ENCODE data around the gene IL2RA. TPM values are rescaled to one million over a fixed set of nuclear protein-coding genes. Genes with fewer than 3 reads are reported as not detected.

The IL2RA gene
- total RNA-seq, 1 experiment from 2014 or later: not detected

GRCh38 chr10:5983774-5984173 is 78.4 kb downstream of the IL2RA start:
- H3K4me1 ChIP-seq (ENCODE audit: insufficient read depth, low read length, poor library complexity, severe bottlenecking): no peaks in the 10 kb centered on the region
- intact Hi-C loops (cut with micrococcal nuclease; ENCODE audit: unreplicated experiment): no loop called here
- peaks cover 14% of the 10 kb centered on the region for H3K27me3 ChIP-seq (replicated peaks; ENCODE audit: insufficient read depth, low read depth, low read length, poor library complexity)
- no peak overlapping the region for H3K27ac ChIP-seq (ENCODE audit: low read depth, low read length, poor library complexity, severe bottlenecking)
- H3K36me3 ChIP-seq (ENCODE audit: insufficient read depth, low read length, poor library complexity, severe bottlenecking): no peaks in the 10 kb centered on the region
- TF ChIP-seq, protein P1, sequence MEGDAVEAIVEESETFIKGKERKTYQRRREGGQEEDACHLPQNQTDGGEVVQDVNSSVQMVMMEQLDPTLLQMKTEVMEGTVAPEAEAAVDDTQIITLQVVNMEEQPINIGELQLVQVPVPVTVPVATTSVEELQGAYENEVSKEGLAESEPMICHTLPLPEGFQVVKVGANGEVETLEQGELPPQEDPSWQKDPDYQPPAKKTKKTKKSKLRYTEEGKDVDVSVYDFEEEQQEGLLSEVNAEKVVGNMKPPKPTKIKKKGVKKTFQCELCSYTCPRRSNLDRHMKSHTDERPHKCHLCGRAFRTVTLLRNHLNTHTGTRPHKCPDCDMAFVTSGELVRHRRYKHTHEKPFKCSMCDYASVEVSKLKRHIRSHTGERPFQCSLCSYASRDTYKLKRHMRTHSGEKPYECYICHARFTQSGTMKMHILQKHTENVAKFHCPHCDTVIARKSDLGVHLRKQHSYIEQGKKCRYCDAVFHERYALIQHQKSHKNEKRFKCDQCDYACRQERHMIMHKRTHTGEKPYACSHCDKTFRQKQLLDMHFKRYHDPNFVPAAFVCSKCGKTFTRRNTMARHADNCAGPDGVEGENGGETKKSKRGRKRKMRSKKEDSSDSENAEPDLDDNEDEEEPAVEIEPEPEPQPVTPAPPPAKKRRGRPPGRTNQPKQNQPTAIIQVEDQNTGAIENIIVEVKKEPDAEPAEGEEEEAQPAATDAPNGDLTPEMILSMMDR (conservative IDR thresholded peaks at IDR 0.05; ENCODE audit: low read depth, low read length): no peak
- TF ChIP-seq EZH2 (IDR thresholded peaks at IDR 0.05; ENCODE audit: borderline replicate concordance, low read depth, low read length, poor library complexity, severe bottlenecking): no peak
- CTCF ChIA-PET: no interaction called here
- POLR2A ChIA-PET (ENCODE audit: low non-redundant PET): no interaction called here
- no peak for DNase-seq (ENCODE audit: low spot score)
- no peaks in the 10 kb centered on the region for H3K9me3 ChIP-seq (ENCODE audit: low read depth, low read length, poor library complexity, severe bottlenecking)
- no TSS peak for BruUV-seq (replicated peaks)
- no peak overlapping the region for H3K4me3 ChIP-seq (ENCODE audit: low read depth, low read length, poor library complexity, severe bottlenecking)

GRCh38 chr10:5981529-5981928 is 80.6 kb downstream of the IL2RA start:
- TF ChIP-seq, protein P1 (conservative IDR thresholded peaks at IDR 0.05; ENCODE audit: low read depth, low read length): no peak
- no peak for TF ChIP-seq EZH2 (IDR thresholded peaks at IDR 0.05; ENCODE audit: borderline replicate concordance, low read depth, low read length, poor library complexity, severe bottlenecking)
- peaks cover 23% of the 10 kb centered on the region for H3K27me3 ChIP-seq (replicated peaks; ENCODE audit: insufficient read depth, low read depth, low read length, poor library complexity)
- no peaks in the 10 kb centered on the region for H3K9me3 ChIP-seq (ENCODE audit: low read depth, low read length, poor library complexity, severe bottlenecking)
- intact Hi-C loops (cut with micrococcal nuclease; ENCODE audit: unreplicated experiment): no loop called here
- H3K4me1 ChIP-seq (ENCODE audit: insufficient read depth, low read length, poor library complexity, severe bottlenecking): no peaks in the 10 kb centered on the region
- H3K36me3 ChIP-seq (ENCODE audit: insufficient read depth, low read length, poor library complexity, severe bottlenecking): no peaks in the 10 kb centered on the region
- no peak for DNase-seq (ENCODE audit: low spot score)
- CTCF ChIA-PET: no interaction called here
- no peak overlapping the region for H3K27ac ChIP-seq (ENCODE audit: low read depth, low read length, poor library complexity, severe bottlenecking)
- no peak overlapping the region for H3K4me3 ChIP-seq (ENCODE audit: low read depth, low read length, poor library complexity, severe bottlenecking)
- no TSS peak for BruUV-seq (replicated peaks)
- POLR2A ChIA-PET (ENCODE audit: low non-redundant PET): no interaction called here

GRCh38 chr10:5978230-5978489 is 84.0 kb downstream of the IL2RA start:
- Histone ChIP-seq H3K27me3 (replicated peaks; ENCODE audit: insufficient read depth, low read depth, low read length, poor library complexity) (peaks cover 14% of the 10 kb centered on the region), H3K36me3 (ENCODE audit: insufficient read depth, low read length, poor library complexity, severe bottlenecking) (no peaks in the 10 kb centered on the region), H3K4me3 (ENCODE audit: low read depth, low read length, poor library complexity, severe bottlenecking) (peak overlapping the region; percentile 76), H3K9me3 (ENCODE audit: low read depth, low read length, poor library complexity, severe bottlenecking) (no peaks in the 10 kb centered on the region), H3K27ac (ENCODE audit: low read depth, low read length, poor library complexity, severe bottlenecking) (no peak overlapping the region), H3K4me1 (ENCODE audit: insufficient read depth, low read length, poor library complexity, severe bottlenecking) (no peaks in the 10 kb centered on the region)
- ChIA-PET POLR2A (ENCODE audit: low non-redundant PET) (interaction anchor here (0.7 kb wide), 1 partner anchor 89 kb away, joined by 5 read pairs; no protein-coding TSS in a partner anchor), CTCF (no interaction called here)
- BruUV-seq (replicated peaks): no TSS peak
- intact Hi-C loops (cut with micrococcal nuclease; ENCODE audit: unreplicated experiment): no loop called here
- TF ChIP-seq, protein P1 (conservative IDR thresholded peaks at IDR 0.05; ENCODE audit: low read depth, low read length): no peak
- TF ChIP-seq EZH2 (IDR thresholded peaks at IDR 0.05; ENCODE audit: borderline replicate concordance, low read depth, low read length, poor library complexity, severe bottlenecking): no peak
- peak; percentile 10 for DNase-seq (ENCODE audit: low spot score)

Measured in A673 (cell line).